GM12878 (cell line): ENCODE data around the gene ANGEL1. TPM values are rescaled to one million over a fixed set of nuclear protein-coding genes. Genes with fewer than 3 reads are reported as not detected.

Experiments used
- ATAC-seq: fragments of 200-7000 bp; cut with Tn5 transposase; 3 replicates; pipeline ENCODE4 v1.9.1; 2020; ENCODE audit warnings: mild to moderate bottlenecking, moderate library complexity
- BruUV-seq: library from RNA; stranded (reverse); fragments of 400-500 nt; replicated peaks from 2 replicates; lab custom pipeline; 2021; lab: Mats Ljungman, UMichigan
- CTCF ChIA-PET: fragments of 300-600 bp; sonication (Branson Sonifier 250); formaldehyde crosslinking; extraction: SDS; loops from one replicate; lab custom pipeline; 2021; ENCODE audit warnings: inconsistent platforms; lab: Yijun Ruan, JAX
- POLR2A ChIA-PET: fragments of 350-600 bp; formaldehyde crosslinking; extraction: SDS; loops from one replicate; lab custom pipeline; 2021; ENCODE audit warnings: inconsistent platforms; lab: Charles Lee
- RAD21 ChIA-PET: fragments of 300-600 bp; sonication (Branson Sonifier 250); formaldehyde crosslinking; loops from one replicate; lab custom pipeline; 2023; ENCODE audit warnings: antibody characterized with exemption; ENCODE audit not compliant: unreplicated experiment; lab: Charles Lee
- SMC1A ChIA-PET: fragments of 300-600 bp; sonication (Branson Sonifier 250); formaldehyde crosslinking; loops from one replicate; lab custom pipeline; 2023; ENCODE audit not compliant: unreplicated experiment, uncharacterized antibody; lab: Charles Lee
- DNase-seq: peaks from one replicate; pipeline ENCODE4 v3.0.0-alpha.2; 2011; ENCODE audit warnings: low read depth, low spot score
- FAIRE-seq: peaks from 3 replicates; lab custom pipeline; 2011; peaks lifted over from hg19 to GRCh38; lab: Jason Lieb, UNC
- H2AFZ ChIP-seq: 2 replicates; pipeline ENCODE4 v1.6.0; 2011; ENCODE audit warnings: low read depth, low read length, control low read depth; ENCODE audit not compliant: control insufficient read depth
- H3K27ac ChIP-seq: 2 replicates; pipeline ENCODE4 v1.5.1; 2011; ENCODE audit warnings: control low read depth; ENCODE audit not compliant: control insufficient read depth, insufficient read depth
- H3K27me3 ChIP-seq, 2 experiments: replicated peaks in 1 of 2; 2 replicates each; pipeline versions ENCODE4 v1.6.0 to v1.6.1; 2011; ENCODE audit warnings: low read length in 1 of 2; ENCODE audit not compliant: control insufficient read depth in 2 of 2, insufficient read depth in 2 of 2
- H3K36me3 ChIP-seq, 2 experiments: 2 replicates each; pipeline ENCODE4 v1.5.1; 2011; ENCODE audit warnings: low read length in 1 of 2; ENCODE audit not compliant: control insufficient read depth in 2 of 2, insufficient read depth in 2 of 2
- H3K4me1 ChIP-seq: 2 replicates; pipeline ENCODE4 v1.6.1; 2011; ENCODE audit warnings: mild to moderate bottlenecking, low read length, moderate library complexity, mixed read lengths; ENCODE audit not compliant: control insufficient read depth, insufficient read depth
- H3K4me2 ChIP-seq: 2 replicates; pipeline ENCODE4 v1.6.0; 2011; ENCODE audit warnings: control low read depth; ENCODE audit not compliant: control insufficient read depth, insufficient read depth
- H3K4me3 ChIP-seq: fragments of 200-600 bp; sonication (generic); 2 replicates; pipeline ENCODE4 v1.5.1; 2016
- H3K79me2 ChIP-seq: 2 replicates; pipeline ENCODE4 v1.6.0; 2011; ENCODE audit warnings: low read length; ENCODE audit not compliant: control insufficient read depth, insufficient read depth
- H3K9ac ChIP-seq: 2 replicates; pipeline ENCODE4 v1.8.0; 2011; ENCODE audit warnings: low read length, control low read depth, mixed read lengths; ENCODE audit not compliant: control insufficient read depth, insufficient read depth
- H3K9me3 ChIP-seq: replicated peaks from 3 replicates; pipeline ENCODE4 v1.5.1; 2011; ENCODE audit warnings: mild to moderate bottlenecking, low read length; ENCODE audit not compliant: control insufficient read depth, insufficient read depth
- H4K20me1 ChIP-seq: 2 replicates; pipeline ENCODE4 v1.6.0; 2011; ENCODE audit not compliant: control insufficient read depth, insufficient read depth
- KLF5 ChIP-seq: fragments of 450-650 bp; IDR thresholded peaks from 2 replicates; pipeline ENCODE4 v1.6.1; 2014; ENCODE audit warnings: mild to moderate bottlenecking; ENCODE audit not compliant: partially characterized antibody
- MTA2 ChIP-seq: fragments of 450-650 bp; IDR thresholded peaks from 2 replicates; pipeline ENCODE4 v1.6.1; 2016; ENCODE audit warnings: low read depth, mild to moderate bottlenecking, moderate library complexity
- MTA3 ChIP-seq: IDR thresholded peaks from 2 replicates; pipeline ENCODE4 v1.6.1; 2012; ENCODE audit warnings: low read length, inconsistent platforms, borderline replicate concordance
- POLR2A ChIP-seq: IDR thresholded peaks from 2 replicates; pipeline ENCODE4 v1.6.1; 2011; ENCODE audit warnings: low read depth, mild to moderate bottlenecking, low read length
- RELA ChIP-seq: fragments of 450-650 bp; IDR thresholded peaks from 2 replicates; pipeline ENCODE4 v1.8.0; 2014; ENCODE audit warnings: borderline replicate concordance; ENCODE audit not compliant: partially characterized antibody
- STAT3 ChIP-seq: IDR thresholded peaks from 2 replicates; pipeline ENCODE4 v1.6.1; 2011; ENCODE audit warnings: low read depth, low read length, improper control_type of control experiment
- ZNF622 ChIP-seq: fragments of 450-650 bp; IDR thresholded peaks from 2 replicates; pipeline ENCODE4 v1.6.1; 2017; ENCODE audit warnings: mild to moderate bottlenecking, inconsistent platforms
- WGBS: methylation state at CpG from one replicate; pipeline ENCODE4 v1.1.6; 2016; ENCODE audit warnings: low lambda C conversion rate; ENCODE audit not compliant: insufficient replicate concordance, insufficient coverage; ENCODE audit errors: missing lambda C conversion rate; 5-methylcytosine and 5-hydroxymethylcytosine counted together
- in situ Hi-C: fragments of 300-500 bp; cut with MboI; formaldehyde crosslinking; loops from 9 replicates; pipeline ENCODE4 v1.14.3; 2018; ENCODE audit warnings: mixed read lengths
- intact Hi-C: fragments of 100-400 bp; cut with micrococcal nuclease; formaldehyde crosslinking; loops from one replicate; pipeline ENCODE4 v1.14.2; 2022; ENCODE audit not compliant: unreplicated experiment
- polyA plus RNA-seq, 11 experiments: library from polyadenylated mRNA; depleted of rRNA in 4 of 11; unstranded in 6 of 11; stranded (reverse) in 5 of 11; fragments of >200 nt; fragmentation: Nextera tagmentation in 4 of 11; fragmentation: Illumina TruSeq in 1 of 11; extraction: Ambion mirVana in 4 of 11; extraction: Trizol in 1 of 11; gene quantifications; 1 replicate in 1 of 11; 2 replicates in 10 of 11; pipeline versions ENCODE4 v1.2.1 to v1.2.3, GENCODE V29; 2011 to 2016; ENCODE audit warnings: inconsistent platforms in 2 of 11, missing spikeins in 2 of 11, low read depth in 1 of 11
- total RNA-seq, 4 experiments: library from RNA; depleted of rRNA in 3 of 4; stranded (reverse); fragments of >200 nt in 3 of 4; fragmentation: Illumina TruSeq in 1 of 4; extraction: Trizol in 1 of 4; gene quantifications; 2 replicates each; pipeline versions ENCODE4 v1.2.1 to v1.2.3, GENCODE V29; 2013 to 2021
- TF ChIP-seq, protein P1 (sequence below): fragments of 450-650 bp; IDR thresholded peaks from 2 replicates; pipeline ENCODE4 v1.6.1; 2017; ENCODE audit warnings: low read depth, mild to moderate bottlenecking, moderate library complexity
- TF ChIP-seq, protein P2 (sequence below): IDR thresholded peaks from 2 replicates; pipeline ENCODE4 v1.6.1; 2012; ENCODE audit warnings: low read depth, low read length, improper control_type of control experiment
- TF ChIP-seq, protein P3 (sequence below): fragments of 450-650 bp; IDR thresholded peaks from 2 replicates; pipeline ENCODE4 v1.6.1; 2016; ENCODE audit warnings: mild to moderate bottlenecking

ANGEL1 gene
- total and polyA plus RNA-seq, 10 of the 15 experiments (the other 5 are each of a cell fraction or from before 2014, with no cell fraction given), result 1.7 to 29.7 (median 12.3) TPM

DNA sequence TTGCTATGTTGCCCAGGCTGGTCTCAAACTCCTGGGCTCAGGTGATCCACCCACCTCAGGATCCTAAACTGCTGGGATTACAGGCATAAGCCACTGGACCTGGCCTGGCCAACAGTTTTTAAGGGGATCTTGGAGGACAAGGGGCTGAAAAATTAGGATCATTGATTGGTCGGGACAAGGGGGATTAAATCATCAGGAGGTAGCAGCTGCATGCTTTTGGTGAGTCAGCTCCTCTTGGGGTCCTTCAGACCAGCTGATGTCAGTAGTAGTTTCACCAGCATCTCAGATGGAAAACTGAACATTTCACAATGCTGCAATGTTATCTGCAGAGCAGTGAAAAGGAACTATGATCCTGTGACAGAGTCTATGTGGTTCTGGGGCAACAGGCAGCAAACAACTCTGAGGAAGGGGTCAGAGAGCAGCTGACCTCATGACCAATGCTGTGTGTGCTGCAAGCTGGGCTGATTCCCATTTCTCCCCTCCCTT, 19.9 kb upstream of the ANGEL1 start:
- H3K4me3 ChIP-seq, result no peak overlapping the region
- in situ Hi-C loops, result no loop called here
- H3K9me3 ChIP-seq, result no peaks in the 10 kb centered on the region
- ChIA-PET CTCF (no interaction called here), SMC1A (no interaction called here), POLR2A (no interaction called here), RAD21 (interaction anchor here (0.6 kb wide), 1 partner anchor 147 kb away, joined by 3 read pairs; no protein-coding TSS in a partner anchor)
- WGBS, result 0% methylated on average over 1 of the region's 1 CpG
- intact Hi-C loops, result no loop called here
- TF ChIP-seq, protein P1, sequence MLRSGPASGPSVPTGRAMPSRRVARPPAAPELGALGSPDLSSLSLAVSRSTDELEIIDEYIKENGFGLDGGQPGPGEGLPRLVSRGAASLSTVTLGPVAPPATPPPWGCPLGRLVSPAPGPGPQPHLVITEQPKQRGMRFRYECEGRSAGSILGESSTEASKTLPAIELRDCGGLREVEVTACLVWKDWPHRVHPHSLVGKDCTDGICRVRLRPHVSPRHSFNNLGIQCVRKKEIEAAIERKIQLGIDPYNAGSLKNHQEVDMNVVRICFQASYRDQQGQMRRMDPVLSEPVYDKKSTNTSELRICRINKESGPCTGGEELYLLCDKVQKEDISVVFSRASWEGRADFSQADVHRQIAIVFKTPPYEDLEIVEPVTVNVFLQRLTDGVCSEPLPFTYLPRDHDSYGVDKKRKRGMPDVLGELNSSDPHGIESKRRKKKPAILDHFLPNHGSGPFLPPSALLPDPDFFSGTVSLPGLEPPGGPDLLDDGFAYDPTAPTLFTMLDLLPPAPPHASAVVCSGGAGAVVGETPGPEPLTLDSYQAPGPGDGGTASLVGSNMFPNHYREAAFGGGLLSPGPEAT, result no peak
- TF ChIP-seq MTA2, result no peak
- no peak for TF ChIP-seq MTA3
- FAIRE-seq (no peak), DNase-seq (no peak), ATAC-seq (no peak)
- H3K4me1 ChIP-seq, result no peaks in the 10 kb centered on the region
- no peak overlapping the region for H3K4me2 ChIP-seq
- no peak overlapping the region for H3K27ac ChIP-seq
- no TSS peak for BruUV-seq
- no peak overlapping the region for H3K9ac ChIP-seq
- peaks cover 0 to 3% of the 10 kb centered on the region in 2 experiments; a peak in 2 of 4 replicates for H3K27me3 ChIP-seq
- no peaks in the 10 kb centered on the region for H3K79me2 ChIP-seq
- no peaks in the 10 kb centered on the region for H4K20me1 ChIP-seq
- no peaks in the 10 kb centered on the region for H3K36me3 ChIP-seq
- no peak overlapping the region for H2AFZ ChIP-seq

DNA sequence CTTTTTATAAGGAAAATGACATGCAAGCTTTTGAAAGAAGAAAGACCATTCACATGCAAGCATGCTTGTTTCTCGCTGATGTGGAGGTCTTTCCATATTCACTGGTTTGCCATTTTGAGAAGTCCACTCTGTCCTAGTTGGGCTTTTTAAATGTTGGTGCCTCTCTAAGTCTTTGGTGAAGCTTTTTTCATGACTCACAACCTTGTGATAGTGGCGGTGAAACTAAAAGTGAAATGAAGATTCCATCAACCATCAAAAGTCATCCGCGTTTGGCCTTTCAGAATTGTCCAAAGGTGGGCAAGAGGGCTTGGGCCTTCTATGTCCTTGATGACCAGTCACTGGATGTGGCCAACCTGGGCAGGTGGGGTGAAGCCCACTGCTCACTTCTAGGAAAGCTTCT, 17.9 kb upstream of the ANGEL1 start:
- DNase-seq (no peak), ATAC-seq (no peak), FAIRE-seq (no peak)
- Histone ChIP-seq H3K4me1 (no peaks in the 10 kb centered on the region), H3K36me3 (no peaks in the 10 kb centered on the region), H3K9ac (no peak overlapping the region), H3K79me2 (no peaks in the 10 kb centered on the region), H3K27ac (no peak overlapping the region), H3K9me3 (no peaks in the 10 kb centered on the region), H3K4me3 (no peak overlapping the region), H4K20me1 (no peaks in the 10 kb centered on the region), H3K4me2 (no peak overlapping the region), H2AFZ (no peak overlapping the region), H3K27me3 (peaks cover 0 to 3% of the 10 kb centered on the region in 2 experiments; a peak in 1 of 4 replicates)
- in situ Hi-C loops (no loop called here), intact Hi-C loops (no loop called here)
- 82% methylated on average over 4 of the region's 4 CpGs for WGBS
- CTCF ChIA-PET, result interaction anchor here (1.1 kb wide), 1 partner anchor 122 kb away, joined by 3 read pairs; no protein-coding TSS in a partner anchor
- SMC1A ChIA-PET, result interaction anchor here (0.9 kb wide), 1 partner anchor 786 kb away, joined by 3 read pairs; no protein-coding TSS in a partner anchor
- RAD21 ChIA-PET, result no interaction called here
- no TSS peak for BruUV-seq
- POLR2A ChIA-PET, result no interaction called here
- TF ChIP-seq RELA (no peak), KLF5 (no peak), STAT3 (no peak), POLR2A (no peak), ZNF622 (no peak)
- TF ChIP-seq, protein P2, sequence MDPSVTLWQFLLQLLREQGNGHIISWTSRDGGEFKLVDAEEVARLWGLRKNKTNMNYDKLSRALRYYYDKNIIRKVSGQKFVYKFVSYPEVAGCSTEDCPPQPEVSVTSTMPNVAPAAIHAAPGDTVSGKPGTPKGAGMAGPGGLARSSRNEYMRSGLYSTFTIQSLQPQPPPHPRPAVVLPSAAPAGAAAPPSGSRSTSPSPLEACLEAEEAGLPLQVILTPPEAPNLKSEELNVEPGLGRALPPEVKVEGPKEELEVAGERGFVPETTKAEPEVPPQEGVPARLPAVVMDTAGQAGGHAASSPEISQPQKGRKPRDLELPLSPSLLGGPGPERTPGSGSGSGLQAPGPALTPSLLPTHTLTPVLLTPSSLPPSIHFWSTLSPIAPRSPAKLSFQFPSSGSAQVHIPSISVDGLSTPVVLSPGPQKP, result no peak
- TF ChIP-seq, protein P3, sequence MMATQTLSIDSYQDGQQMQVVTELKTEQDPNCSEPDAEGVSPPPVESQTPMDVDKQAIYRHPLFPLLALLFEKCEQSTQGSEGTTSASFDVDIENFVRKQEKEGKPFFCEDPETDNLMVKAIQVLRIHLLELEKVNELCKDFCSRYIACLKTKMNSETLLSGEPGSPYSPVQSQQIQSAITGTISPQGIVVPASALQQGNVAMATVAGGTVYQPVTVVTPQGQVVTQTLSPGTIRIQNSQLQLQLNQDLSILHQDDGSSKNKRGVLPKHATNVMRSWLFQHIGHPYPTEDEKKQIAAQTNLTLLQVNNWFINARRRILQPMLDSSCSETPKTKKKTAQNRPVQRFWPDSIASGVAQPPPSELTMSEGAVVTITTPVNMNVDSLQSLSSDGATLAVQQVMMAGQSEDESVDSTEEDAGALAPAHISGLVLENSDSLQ, result no peak
